HG02885 (cell line): ENCODE measurements around the gene PRR36.

Source experiments
- ATAC-seq: cut with Tn5 transposase; IDR thresholded peaks from one replicate; pipeline ENCODE4 v1.9.1; 2021; ENCODE audit warnings: mild to moderate bottlenecking; ENCODE audit not compliant: unreplicated experiment, poor library complexity

PRR36 gene

DNA sequence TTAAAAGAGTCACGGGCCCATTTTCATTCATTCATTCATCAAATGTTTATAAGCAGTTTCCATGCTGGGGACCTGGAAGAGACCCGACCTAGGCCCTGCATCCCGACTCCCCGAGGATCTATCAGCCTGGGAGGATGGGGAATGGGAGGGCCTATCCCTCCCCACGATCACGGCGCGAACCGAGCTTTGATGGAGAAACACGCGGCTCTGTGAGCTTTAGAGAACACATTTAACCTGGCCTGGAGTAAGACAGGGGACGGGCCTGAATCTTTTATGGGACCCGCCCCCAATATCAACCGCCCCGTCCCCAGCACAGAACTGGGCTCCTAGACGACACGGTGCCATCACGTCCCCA, 45.0 kb downstream of the PRR36 start:
- ATAC-seq, result no peak

DNA sequence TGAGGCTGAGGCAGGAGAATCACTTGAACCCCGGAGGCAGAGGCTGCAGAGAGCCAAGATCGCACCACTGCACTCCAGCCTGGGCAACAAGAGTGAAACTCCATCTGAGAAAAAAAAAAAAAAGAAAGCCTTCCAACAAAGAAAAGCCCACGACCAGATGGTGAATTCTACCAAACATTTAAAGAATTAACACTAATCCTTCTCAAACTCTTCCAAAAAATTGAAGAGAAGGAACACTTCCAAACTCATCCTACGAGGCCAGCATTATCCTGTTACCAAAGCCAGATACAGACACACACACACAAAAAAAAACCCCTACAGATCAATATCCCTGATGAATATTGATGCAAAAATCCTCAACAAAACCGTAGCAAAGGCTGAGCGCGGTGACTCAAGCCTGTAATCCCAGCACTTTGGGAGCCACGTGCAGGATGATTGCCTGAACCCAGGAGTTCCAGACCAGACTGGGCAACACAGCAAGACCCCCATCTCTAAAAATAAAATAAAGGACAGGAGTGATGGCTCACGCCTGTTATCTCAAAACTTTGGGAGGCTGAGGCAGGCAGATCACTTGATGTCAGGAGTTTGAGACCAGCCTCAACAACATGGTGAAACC, 50.4 kb downstream of the PRR36 start:
- no peak for ATAC-seq

DNA sequence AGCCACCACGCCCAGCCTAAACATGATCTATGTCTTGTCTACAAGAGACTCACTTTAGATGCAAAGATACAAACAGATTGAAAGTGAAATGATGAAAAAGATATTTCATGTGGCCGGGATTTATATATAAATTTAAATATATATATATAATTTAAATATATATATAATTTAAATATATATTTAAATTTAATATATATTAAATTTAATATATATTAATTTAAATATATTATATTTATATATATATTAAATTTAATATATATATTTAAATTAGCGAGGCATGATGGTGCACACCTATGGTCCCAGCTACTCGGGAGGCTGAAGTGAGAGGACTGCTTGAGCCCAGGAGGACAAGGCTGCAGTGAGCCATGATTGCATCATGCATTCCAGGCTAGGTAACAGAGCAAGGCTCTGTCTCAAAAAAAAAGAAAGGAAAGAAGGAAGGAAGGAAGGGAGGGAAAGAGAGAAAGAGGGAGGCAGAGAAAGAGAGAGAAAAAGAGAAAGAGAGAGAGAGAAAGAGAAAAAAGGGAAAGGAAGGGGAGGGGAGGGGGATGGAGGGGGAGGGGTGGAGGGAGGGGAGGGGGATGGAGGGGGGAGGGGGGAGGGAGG, 51.2 kb downstream of the PRR36 start:
- ATAC-seq, result no peak

DNA sequence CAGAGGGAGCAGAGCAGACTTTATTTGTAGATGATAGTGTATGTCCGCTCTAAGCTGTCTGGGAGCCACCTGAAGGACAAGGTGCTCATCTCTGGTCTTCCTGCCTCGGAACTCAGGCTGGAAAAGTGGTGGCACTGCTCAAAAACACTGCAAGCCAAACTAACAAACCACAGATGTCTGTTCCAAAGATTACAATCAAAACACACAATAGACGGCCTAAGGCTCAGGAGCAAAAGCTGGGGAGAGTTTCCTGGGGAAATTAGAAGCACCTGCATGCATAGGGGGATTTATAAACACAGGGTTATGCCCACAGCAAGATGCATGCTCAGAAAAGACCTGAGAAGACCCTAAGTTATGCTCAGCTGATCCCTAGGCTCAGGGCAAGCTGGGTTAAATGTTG, 53.6 kb downstream of the PRR36 start:
- ATAC-seq, result no peak

DNA sequence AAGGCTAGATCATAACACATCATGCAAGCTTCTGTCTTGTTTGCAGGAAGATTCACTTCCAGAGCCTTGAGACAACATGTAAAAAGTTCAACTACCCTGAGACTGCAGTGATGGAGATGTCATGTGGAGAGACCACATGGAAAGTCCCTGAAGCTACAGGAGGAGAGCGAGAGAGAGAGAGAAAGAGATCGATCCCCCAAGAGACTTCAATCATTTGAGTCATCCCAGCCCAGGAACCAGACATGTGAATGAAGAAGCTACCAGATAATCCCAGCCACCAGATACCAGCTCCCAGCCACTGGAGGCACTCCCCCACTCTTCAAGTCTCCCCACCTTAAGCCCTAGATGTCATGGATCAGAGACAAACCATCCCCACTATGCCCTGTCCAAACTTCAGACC, 54.9 kb downstream of the PRR36 start:
- ATAC-seq, result no peak

DNA sequence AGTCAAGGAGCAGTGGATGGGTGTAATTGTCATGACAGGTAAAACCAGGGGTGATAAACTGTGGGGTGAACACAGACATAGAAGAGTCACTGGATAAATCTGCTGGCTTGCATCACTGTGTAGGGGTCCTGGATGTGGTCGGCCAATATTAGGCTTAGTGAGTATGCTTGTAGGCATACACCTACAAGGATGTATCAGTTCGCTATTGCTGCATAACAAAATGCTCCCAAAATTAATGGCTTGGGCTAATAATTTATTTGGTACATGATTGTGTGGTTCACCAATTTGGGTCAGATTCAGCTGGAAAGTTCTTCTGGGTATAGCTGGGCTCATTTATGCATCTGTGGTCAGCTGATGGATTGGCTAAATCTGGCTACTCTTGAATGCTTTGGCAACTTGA, 55.4 kb downstream of the PRR36 start:
- ATAC-seq, result no peak
